ENCODE results near the gene GRIN2A. TPM values are rescaled to one million over a fixed set of nuclear protein-coding genes. Genes with fewer than 3 reads are reported as not detected.

The GRIN2A gene
- total and polyA plus RNA-seq, 2 donors (not counting 1 experiment from before 2014, with no cell fraction given) = 0.44 TPM; not detected in 1

DNA sequence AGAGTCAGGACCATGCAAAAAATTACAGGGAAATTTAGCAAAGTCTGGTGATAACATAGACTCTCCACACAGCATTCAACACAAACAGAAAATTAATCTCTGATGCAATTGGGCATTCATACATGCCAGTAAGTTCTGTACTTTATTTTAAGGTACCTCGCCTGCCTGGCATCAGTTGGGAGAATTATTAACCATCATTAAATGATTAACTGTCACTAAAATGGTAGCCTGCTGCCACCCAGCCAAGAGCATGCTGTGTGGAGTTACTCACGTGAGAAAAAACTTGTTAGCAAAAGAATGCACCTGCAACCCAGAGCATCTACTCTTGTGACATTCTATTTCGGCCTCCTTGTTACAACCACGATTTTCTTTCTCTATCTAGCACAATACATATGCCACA lies 117.2 kb downstream of the GRIN2A start:
- 52% methylated on average over 4 of the region's 4 CpGs for WGBS (ENCODE audit: insufficient coverage)
- Histone ChIP-seq H3K36me3 (replicated peaks in 1 of 2; ENCODE audit: control extremely low read depth in 1 of 2, control insufficient read depth in 1 of 2, extremely low read depth in 1 of 2, insufficient read depth in 2 of 2, low read length in 1 of 2) (no peaks in the 10 kb centered on the region), H3K4me2 (replicated peaks; ENCODE audit: low read depth, low read length, poor library complexity, severe bottlenecking) (no peak overlapping the region), H3K4me1 (ENCODE audit: control insufficient read depth in 2 of 2, insufficient read depth in 2 of 2, low read length in 2 of 2) (no peaks in the 10 kb centered on the region), H3K79me2 (ENCODE audit: control insufficient read depth, insufficient read depth, low read length) (no peaks in the 10 kb centered on the region), H3K9ac (ENCODE audit: low read length) (no peak overlapping the region), H3K9me3 (ENCODE audit: control extremely low read depth in 1 of 3, control insufficient read depth in 2 of 3, insufficient read depth in 1 of 3, low read length in 2 of 3) (no peaks in the 10 kb centered on the region), H3K4me3 (ENCODE audit: control extremely low read depth in 1 of 5, extremely low read depth in 1 of 5, insufficient read depth in 1 of 5, low read depth in 2 of 5, low read length in 4 of 5) (no peak overlapping the region), H3K27ac (ENCODE audit: low read length in 2 of 2) (no peak overlapping the region), H4K20me1 (ENCODE audit: control insufficient read depth, insufficient read depth, low read length, poor library complexity, severe bottlenecking) (no peaks in the 10 kb centered on the region), H2AFZ (ENCODE audit: insufficient read depth, low read depth, low read length, poor library complexity, severe bottlenecking) (no peak overlapping the region), H3K27me3 (replicated peaks in 1 of 4; ENCODE audit: control extremely low read depth in 1 of 4, control insufficient read depth in 3 of 4, insufficient read depth in 4 of 4, low read length in 3 of 4) (peaks cover 0 to 8% (median 0%) of the 10 kb centered on the region in 4 experiments)
- peaks cover 35% of the 10 kb centered on the region for H3K27me3 Mint-ChIP-seq
- DNase-seq (no peak), ATAC-seq (ENCODE audit: low read depth) (no peak)
- ChIA-PET POLR2A (no interaction called here), CTCF (no interaction called here)
- no peaks in the 10 kb centered on the region for H3K4me1 Mint-ChIP-seq
- no peaks in the 10 kb centered on the region for H3K9me3 Mint-ChIP-seq (ENCODE audit: insufficient read depth)
- H3K4me3 Mint-ChIP-seq = no peak overlapping the region
- H3K27ac Mint-ChIP-seq = no peak overlapping the region
- intact Hi-C loops (cut with micrococcal nuclease) = no loop called here
- TF ChIP-seq, protein P1, sequence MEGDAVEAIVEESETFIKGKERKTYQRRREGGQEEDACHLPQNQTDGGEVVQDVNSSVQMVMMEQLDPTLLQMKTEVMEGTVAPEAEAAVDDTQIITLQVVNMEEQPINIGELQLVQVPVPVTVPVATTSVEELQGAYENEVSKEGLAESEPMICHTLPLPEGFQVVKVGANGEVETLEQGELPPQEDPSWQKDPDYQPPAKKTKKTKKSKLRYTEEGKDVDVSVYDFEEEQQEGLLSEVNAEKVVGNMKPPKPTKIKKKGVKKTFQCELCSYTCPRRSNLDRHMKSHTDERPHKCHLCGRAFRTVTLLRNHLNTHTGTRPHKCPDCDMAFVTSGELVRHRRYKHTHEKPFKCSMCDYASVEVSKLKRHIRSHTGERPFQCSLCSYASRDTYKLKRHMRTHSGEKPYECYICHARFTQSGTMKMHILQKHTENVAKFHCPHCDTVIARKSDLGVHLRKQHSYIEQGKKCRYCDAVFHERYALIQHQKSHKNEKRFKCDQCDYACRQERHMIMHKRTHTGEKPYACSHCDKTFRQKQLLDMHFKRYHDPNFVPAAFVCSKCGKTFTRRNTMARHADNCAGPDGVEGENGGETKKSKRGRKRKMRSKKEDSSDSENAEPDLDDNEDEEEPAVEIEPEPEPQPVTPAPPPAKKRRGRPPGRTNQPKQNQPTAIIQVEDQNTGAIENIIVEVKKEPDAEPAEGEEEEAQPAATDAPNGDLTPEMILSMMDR (IDR thresholded peaks at IDR 0.05) = no peak
- TF ChIP-seq EZH2 (IDR thresholded peaks at IDR 0.05; ENCODE audit: borderline replicate concordance, insufficient read depth, low read depth, low read length, poor library complexity, severe bottlenecking) = no peak

DNA sequence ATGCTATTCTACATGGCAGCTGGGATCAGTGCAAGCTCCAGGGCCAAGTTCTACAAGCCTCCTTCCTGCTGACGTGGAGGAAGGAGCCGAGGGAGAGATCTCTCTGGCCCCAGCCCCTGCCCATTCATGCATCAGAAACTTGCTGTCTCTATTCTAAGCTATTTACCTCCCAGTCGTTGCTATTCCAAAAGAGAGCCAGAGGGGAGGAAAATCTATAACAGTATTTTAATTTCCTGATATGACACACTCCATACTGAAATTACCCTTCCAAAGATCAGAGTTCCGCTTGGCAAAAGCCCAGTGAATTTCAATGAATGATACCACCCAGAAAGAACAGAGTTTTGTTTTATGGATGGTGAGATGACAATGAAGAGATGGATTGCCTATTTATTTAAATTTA lies 133.4 kb downstream of the GRIN2A start:
- H2AFZ ChIP-seq (ENCODE audit: insufficient read depth, low read depth, low read length, poor library complexity, severe bottlenecking) = no peak overlapping the region
- no peak overlapping the region for H3K27ac ChIP-seq (ENCODE audit: low read length in 2 of 2)
- ChIA-PET POLR2A (no interaction called here), CTCF (interaction anchor here (0.6 kb wide), 1 partner anchor 275 kb away, joined by 3 read pairs; no protein-coding TSS in a partner anchor)
- no peaks in the 10 kb centered on the region for H4K20me1 ChIP-seq (ENCODE audit: control insufficient read depth, insufficient read depth, low read length, poor library complexity, severe bottlenecking)
- H3K4me2 ChIP-seq (replicated peaks; ENCODE audit: low read depth, low read length, poor library complexity, severe bottlenecking) = no peak overlapping the region
- Mint-ChIP-seq H3K9me3 (ENCODE audit: insufficient read depth) (no peaks in the 10 kb centered on the region), H3K27me3 (peaks cover 43% of the 10 kb centered on the region), H3K27ac (no peak overlapping the region), H3K4me1 (no peaks in the 10 kb centered on the region), H3K4me3 (no peak overlapping the region)
- ATAC-seq (ENCODE audit: low read depth) (no peak), DNase-seq (no peak)
- no peaks in the 10 kb centered on the region for H3K4me1 ChIP-seq (ENCODE audit: control insufficient read depth in 2 of 2, insufficient read depth in 2 of 2, low read length in 2 of 2)
- H3K4me3 ChIP-seq (ENCODE audit: control extremely low read depth in 1 of 5, extremely low read depth in 1 of 5, insufficient read depth in 1 of 5, low read depth in 2 of 5, low read length in 4 of 5) = no peak overlapping the region
- H3K36me3 ChIP-seq (replicated peaks in 1 of 2; ENCODE audit: control extremely low read depth in 1 of 2, control insufficient read depth in 1 of 2, extremely low read depth in 1 of 2, insufficient read depth in 2 of 2, low read length in 1 of 2) = no peaks in the 10 kb centered on the region
- H3K9me3 ChIP-seq (ENCODE audit: control extremely low read depth in 1 of 3, control insufficient read depth in 2 of 3, insufficient read depth in 1 of 3, low read length in 2 of 3) = no peaks in the 10 kb centered on the region
- intact Hi-C loops (cut with micrococcal nuclease) = no loop called here
- H3K27me3 ChIP-seq (replicated peaks in 1 of 4; ENCODE audit: control extremely low read depth in 1 of 4, control insufficient read depth in 3 of 4, insufficient read depth in 4 of 4, low read length in 3 of 4) = no peaks in the 10 kb centered on the region
- H3K79me2 ChIP-seq (ENCODE audit: control insufficient read depth, insufficient read depth, low read length) = no peaks in the 10 kb centered on the region
- H3K9ac ChIP-seq (ENCODE audit: low read length) = no peak overlapping the region
- TF ChIP-seq EZH2 (IDR thresholded peaks at IDR 0.05; ENCODE audit: borderline replicate concordance, insufficient read depth, low read depth, low read length, poor library complexity, severe bottlenecking) = no peak
- TF ChIP-seq, protein P1 (IDR thresholded peaks at IDR 0.05) = no peak
- WGBS (ENCODE audit: insufficient coverage) = no CpG with 5 or more reads among the region's 4 CpGs
